NCI-H2227 treated with DMSO at 0.1 percent for 48 hours (cell line): ENCODE measurements around the gene INTS7.
"Not testable (repeated sequence)": the region's sequence is repeated elsewhere in the genome, so short reads cannot be mapped to it uniquely, and the experiment has no call there.

Experiments
- DNase-seq: peaks from one replicate; lab custom pipeline; 2025; lab: John Stamatoyannopoulos, UW

The INTS7 gene

DNA sequence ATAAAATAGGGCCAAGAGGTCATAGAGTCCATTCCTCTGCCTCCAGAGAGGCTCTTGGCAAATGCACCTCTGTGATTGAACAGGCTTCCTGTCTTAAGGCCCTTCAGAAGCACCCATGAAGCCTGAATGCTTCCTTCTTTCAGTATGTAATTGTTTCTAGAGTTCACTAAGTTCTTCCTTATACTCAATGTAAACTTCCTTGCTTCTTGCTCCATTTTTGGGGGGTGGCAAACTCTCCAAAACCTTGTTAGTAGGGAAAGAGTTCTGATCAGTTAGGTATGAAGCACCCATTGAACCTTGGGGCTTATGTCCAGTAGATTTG, 102.5 kb downstream of the INTS7 start:
- DNase-seq = no peak

GRCh38 chr1:211932231-211932932, 103.0 kb downstream of the INTS7 start:
- DNase-seq = no peak

GRCh38 chr1:211929683-211930082, 105.7 kb downstream of the INTS7 start:
- no peak for DNase-seq

- DNase-seq = peak; percentile 96
These were observed 106.2 kb downstream of the INTS7 start for GRCh38 chr1:211928993-211929637.

GRCh38 chr1:211928290-211928801, 107.0 kb downstream of the INTS7 start:
- no peak for DNase-seq

DNA sequence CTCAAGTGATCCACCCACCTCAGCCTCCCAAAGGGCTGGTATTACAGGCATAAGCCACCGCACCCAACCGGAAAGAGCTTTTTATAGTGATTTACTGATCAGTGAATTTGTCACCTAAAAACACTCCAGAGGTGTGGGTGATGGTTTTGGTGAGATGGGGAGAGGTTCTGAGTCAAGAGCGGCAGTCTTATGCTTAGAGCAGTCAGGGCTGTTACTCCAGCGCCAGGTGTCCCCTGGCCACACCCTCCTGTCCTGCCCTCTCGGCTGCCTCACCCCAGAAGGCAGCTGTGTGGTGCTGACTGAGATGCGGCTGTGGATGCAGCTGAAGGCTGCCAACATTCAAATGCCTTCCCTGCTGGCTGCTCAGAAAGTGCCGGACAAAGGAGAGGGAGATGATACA, 110.3 kb downstream of the INTS7 start:
- DNase-seq = peak; percentile 46

DNA sequence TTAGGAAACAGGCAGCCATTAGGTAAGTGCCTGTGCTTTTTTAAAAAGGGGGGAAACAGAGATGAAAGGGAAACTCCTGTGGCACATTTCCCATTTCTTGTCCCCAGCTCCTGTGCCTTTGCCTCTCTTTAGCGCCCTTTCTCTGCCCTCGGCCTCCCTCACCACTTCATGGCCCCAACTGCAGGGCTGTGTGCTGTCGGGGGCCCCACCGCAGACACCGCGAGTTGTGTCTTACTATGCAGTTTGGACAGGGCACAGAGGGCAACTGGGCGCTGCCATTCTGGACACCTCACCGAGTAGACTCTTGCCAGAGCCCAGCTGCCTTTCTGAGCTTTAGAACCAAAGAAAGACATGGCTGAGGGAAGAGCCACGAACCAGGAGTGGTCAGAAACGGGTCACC, 111.1 kb downstream of the INTS7 start:
- DNase-seq = no peak

- DNase-seq = no peak
These were observed 112.3 kb downstream of the INTS7 start for GRCh38 chr1:211923095-211923494.

GRCh38 chr1:211921579-211922095, 113.7 kb downstream of the INTS7 start:
- DNase-seq = no peak

DNA sequence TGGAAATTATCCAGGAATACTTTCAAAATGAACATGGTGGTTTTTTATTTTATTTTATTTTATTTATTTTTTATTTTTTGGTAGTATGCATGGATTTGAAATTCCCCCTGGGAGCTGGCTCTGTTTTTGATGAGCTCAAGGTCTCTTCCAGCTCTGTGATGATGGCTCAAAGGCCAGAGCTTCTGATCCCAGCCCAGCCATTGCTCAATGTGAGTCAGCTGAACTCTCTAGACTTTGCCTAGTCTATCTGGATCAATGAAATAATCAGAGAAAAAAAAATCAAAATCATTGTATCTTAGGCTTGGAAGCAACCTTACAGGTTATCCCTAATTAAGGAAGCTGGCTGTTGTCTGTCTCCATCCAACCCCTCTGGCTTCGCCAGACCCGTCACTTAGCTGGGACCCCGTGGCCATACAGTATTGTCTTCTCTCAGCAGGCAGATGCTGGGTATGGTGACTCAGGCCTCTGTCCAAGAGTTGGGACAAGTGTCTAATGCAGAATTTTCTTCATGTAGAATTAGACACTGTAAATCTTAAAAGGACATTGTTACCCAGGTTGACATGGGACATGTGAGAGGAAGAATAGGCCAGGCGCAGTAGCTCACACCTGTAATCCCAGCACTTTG, 114.6 kb downstream of the INTS7 start:
- DNase-seq = no peak

DNA sequence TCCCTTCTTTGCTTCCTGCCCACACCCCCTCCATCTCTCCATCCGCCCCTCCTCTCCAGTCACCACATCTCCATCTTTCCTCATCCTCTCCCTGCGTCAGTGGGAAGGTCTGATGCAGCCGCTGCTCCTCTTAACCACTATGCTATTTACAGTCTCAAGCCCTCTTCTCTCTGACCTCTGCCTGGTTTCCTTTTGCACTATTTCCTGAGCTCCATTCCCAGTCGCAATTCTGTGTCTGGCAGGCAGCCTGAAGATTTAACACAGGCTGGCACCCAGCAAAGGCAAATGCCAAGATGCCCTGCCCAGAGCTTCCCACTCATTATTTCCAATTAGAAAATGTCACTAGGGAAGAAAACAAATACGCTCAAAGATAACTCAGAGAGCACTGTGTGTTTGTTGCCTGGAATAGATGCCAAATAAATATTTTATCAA, 115.2 kb downstream of the INTS7 start:
- DNase-seq = peak; percentile 80

GRCh38 chr1:211918843-211919414, 116.4 kb downstream of the INTS7 start:
- DNase-seq = no peak

GRCh38 chr1:211916458-211916857, 118.9 kb downstream of the INTS7 start:
- DNase-seq = not testable (repeated sequence)

GRCh38 chr1:211915924-211916323, 119.4 kb downstream of the INTS7 start:
- DNase-seq = no peak

GRCh38 chr1:211912844-211913432, 122.4 kb downstream of the INTS7 start:
- no peak for DNase-seq

- DNase-seq = no peak
These were observed 123.3 kb downstream of the INTS7 start for GRCh38 chr1:211912038-211912437.

DNA sequence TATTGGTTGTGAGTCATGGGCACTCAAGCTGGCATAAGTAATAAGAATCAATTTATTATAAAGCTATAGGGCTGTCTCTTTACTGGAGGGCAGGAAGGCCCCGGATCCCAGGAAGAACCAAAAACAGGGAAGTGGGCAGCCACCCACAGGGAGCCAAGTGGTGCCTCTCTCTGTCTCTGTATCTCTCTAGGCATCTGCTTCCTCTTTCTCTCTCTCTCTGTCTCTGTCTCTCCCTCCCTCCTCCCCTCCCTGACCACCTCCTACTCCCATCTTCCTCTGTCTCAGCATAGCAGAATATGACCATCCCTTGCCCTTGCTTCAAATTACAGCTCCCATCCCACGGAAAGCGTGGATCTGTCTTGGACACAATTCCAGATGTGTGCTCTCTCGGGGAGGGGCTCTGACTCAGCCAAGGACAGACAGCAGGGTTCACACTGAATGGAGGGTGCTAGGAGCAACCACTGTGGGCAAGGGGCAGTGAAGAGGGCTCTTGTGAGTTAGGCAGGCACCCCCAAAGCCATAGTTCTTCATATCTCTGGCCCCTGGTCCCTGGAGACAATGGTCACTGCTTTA, 124.4 kb downstream of the INTS7 start:
- DNase-seq = no peak

- DNase-seq = no peak
These were observed 125.1 kb downstream of the INTS7 start for GRCh38 chr1:211910113-211910884.

DNA sequence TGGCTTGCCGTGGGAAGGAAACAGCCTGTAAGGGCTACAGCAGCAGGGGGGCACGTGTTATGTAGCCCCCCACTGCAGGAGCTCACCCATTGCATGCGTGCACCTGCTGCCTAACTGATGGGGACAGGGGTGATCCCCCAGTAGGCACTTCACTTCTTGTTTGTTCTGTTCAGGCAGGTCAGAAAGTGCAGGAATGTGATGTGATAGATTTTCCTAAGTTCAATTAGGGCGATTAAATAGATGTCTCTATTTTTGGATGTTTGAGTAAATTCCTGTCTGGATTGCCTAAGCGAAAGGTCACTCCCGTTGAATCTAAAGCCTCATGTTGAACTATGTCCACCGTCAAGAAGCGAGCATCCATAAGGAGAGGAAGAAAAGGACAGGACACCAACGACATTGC, 126.0 kb downstream of the INTS7 start:
- no peak for DNase-seq

GRCh38 chr1:211908951-211909350, 126.4 kb downstream of the INTS7 start:
- DNase-seq = no peak

DNA sequence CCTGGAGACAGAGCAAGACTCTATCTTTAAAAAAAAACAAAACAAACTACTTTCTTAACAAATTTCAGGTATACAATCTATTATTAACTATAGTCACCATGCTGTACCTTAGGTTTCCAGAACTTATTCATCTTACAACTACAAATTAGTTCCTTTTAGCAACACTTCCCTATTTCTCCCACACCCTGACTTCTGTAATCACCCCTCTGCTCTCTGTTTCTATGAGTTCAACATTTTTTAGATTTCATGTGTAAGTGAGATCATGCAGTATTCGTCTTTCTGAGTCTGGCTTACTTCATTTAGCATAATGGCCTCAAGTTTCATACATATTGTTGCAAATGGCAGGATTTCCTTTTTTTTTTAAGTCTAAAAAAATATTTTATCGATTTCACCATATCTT, 126.9 kb downstream of the INTS7 start:
- no peak for DNase-seq
